Superior temporal gyrus (tissue), 1 donor: ENCODE results near the gene STX12.
"Not testable (repeated sequence)": the region's sequence is repeated elsewhere in the genome, so short reads cannot be mapped to it uniquely, and the experiment has no call there.

Experiments used
- DNase-seq: peaks from one replicate; pipeline ENCODE4 v3.0.0-alpha.2; 2016; ENCODE audit errors: extremely low spot score

Gene STX12

DNA sequence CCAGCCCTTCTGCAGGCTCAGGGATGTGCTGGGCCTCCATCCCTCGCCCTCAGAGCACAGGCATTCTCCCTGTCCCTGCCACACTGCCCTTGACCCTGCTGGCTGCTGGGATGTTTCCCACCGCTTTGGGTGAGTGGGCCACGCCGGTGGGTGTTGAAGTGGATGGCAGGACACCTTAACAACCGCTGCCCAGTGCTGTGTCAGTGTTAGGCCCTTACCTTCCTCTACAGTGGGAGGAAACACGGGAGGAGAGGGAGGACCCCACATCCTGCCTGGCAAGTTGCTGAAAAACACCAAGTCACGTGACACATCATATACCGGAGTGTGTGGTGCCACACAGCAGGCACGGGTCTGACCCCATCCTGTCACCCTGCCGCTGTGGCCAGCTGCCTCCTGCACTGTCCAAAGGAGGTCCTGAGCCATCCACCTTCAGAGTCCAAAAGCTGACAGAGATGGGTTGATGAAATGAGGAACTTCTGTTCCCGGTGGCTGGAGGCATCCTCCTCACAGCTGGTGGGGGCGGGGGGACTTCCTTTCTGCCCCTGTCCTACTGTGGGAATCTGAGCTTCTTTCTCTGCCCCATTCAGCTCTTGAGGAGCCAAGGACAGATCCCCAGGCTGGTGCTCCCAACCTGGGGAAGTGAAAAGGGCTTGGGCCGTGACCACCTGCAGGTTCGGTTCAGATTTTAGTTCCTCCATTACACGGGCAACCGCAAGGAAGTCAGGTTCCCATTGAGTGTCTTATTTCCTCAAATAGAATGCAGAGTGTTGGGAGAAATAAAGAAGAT lies 96.1 kb downstream of the STX12 start:
- no peak for DNase-seq

DNA sequence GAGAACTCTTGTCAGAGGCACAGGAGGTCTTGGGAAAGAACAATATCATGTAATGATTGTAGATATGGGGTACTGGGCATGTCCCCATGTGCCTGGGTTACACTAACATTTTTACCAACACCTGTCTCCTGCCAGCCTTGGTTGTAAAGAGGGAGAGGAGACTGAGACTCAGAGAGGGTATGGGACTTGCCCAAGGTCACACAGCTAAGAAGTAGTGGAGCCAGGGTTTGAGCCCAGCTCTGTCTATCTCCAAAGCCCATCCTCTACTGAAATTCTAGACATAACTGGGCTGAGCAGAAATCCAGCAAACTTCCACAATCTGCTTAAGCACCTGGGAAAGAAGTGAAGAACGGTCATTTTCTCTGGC lies 96.7 kb downstream of the STX12 start:
- no peak for DNase-seq

DNA sequence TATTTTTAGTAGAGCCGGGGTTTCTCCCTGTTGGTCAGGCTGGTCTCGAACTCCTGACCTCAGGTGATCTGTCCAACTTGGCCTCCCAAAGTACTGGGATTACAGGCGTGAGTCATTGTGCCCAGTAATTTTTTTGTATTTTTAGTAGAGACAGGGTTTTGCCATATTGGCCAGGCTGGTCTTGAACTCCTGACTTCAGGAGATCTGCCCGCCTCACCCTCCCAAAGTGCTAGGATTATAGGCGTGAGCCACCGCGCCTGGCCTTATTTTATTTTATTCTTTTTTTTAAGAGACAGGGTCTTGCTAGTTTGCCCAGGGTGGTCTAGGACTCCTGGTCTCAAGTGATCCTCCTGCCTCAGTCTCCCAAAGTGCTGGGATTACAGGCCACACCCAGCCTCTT lies 98.1 kb downstream of the STX12 start:
- DNase-seq = not testable (repeated sequence)

DNA sequence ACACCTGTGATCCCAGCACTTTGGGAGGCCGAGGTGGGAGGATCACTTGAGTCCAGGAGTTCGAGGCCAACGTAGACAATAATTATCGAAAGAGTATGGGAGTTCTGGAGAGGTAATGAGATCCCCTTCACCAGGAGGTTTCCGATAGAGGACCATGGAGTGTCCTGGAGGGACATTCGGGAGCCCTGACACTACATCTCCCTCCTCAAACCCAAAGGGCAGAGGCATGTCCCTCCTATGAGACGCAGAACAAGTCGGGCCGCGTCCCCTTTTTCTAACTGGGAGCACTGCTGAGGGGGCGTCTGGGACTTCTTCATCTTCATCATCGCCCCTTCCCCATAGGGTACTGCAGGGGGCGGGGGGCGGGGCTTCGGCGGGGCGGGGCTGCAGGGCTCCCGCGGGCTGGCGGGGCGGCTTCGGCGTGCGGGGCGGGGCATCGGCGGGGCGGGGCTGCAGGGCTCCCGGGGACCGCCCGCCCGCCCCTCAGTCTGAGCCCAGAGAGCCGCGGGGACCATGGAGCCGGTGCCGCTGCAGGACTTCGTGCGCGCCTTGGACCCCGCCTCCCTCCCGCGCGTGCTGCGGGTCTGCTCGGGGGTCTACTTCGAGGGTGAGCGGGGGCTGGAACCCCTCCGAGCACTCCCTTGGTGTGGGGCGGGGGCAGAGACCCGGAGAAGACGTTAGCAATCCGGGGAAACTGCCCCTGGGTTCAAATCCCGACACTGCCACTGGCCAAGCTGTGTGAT lies 99.2 kb downstream of the STX12 start, which contains the start of gene THEMIS2:
Gene THEMIS2, plus strand, starts transcription at position 486 of the 743 bp plus-strand sequence. Its CDS starts 28 bp downstream, at position 514.
- no peak for DNase-seq

DNA sequence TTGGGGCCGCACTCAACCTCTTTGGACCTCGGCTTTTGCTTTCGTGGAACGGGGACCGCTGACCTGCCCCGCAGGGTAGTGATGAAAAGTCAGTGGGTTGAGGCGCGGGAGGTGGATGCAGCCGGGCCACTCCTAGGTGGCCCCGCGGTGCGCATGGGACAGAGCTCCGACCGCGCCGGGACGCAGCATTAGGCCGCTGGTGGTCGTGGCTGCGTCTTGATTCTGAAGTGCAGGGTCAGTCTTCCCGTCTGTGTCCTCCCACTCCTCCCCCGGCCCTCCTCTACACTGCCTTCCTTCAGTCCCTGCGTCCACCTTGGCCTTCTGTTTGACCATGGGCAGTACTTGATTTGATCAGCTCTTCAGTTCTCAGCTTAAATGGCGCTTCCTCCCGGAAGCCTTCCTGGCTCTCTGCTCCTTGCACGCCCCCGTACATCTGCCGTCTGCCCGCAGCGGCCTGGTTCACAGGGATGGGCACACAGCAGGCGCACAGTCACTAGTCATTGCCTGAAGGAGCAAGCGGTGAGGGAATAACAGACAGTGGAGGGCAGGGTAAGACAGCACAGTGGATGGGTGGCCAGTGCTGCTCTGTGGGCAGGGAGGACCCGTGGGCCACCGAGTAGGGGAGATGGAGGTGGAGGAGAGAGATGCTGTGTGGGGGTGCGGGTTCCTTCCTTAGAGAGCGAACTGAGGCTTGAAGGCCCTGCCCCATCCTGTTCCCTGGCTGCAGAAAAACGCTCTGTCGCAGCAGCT lies 100.0 kb downstream of the STX12 start:
- no peak for DNase-seq

DNA sequence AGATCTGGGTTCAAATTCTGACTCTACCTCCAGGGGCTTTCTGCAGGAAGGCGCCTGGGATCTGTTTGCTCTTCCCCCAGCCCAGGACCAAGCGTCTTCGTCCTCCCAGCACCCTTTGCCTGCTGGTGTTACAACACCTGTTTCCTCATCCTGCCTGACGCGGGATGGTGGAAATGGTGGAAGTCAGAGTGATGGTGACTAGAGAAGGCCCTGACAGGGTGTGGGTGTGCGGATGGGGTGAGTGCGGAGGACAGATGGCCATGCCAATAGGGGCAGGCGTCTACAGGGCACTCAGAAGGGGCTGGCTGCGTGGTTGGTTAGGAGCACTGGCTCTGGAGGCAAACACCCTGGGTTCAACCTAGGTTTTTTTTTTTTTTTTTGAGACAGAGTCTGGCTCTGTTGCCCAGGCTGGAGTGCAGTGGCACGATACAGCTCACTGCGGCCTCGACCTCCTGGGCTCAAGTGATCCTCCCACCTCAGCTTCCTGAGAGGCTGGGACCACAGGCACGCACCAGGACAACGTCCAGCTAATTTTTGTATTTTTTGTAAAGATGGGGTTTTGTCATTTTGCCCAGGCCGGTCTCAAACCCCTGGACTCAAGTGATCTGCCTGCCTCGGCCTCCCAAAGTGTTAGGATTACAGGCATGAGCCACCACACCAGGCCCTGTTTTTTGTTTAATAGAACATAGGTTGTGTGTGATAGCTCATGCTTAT lies 100.8 kb downstream of the STX12 start:
- no peak for DNase-seq
